Activated T-cell treated with anti-CD3 and anti-CD28 coated beads, Interleukin-2, amount 50 U/mL, for 24 hours (primary cell): ENCODE results near the gene NFRKB.

Experiments
- DNase-seq: peaks from one replicate; pipeline ENCODE4 v3.0.0-alpha.2; 2020
- H3K27ac Mint-ChIP-seq: 2 replicates; pipeline ENCODE4 v1.8.0; 2020; ENCODE audit warnings: mild to moderate bottlenecking, mixed read lengths
- H3K27me3 Mint-ChIP-seq: 2 replicates; pipeline ENCODE4 v1.8.0; 2020; ENCODE audit warnings: mixed read lengths
- H3K36me3 Mint-ChIP-seq: 2 replicates; pipeline ENCODE4 v1.8.0; 2020; ENCODE audit warnings: low read depth, mixed read lengths
- H3K4me1 Mint-ChIP-seq: 2 replicates; pipeline ENCODE4 v1.8.0; 2020; ENCODE audit warnings: low read depth, mixed read lengths
- H3K4me3 Mint-ChIP-seq: 2 replicates; pipeline ENCODE4 v1.8.0; 2020; ENCODE audit warnings: mild to moderate bottlenecking, moderate library complexity, mixed read lengths
- H3K9me3 Mint-ChIP-seq: 2 replicates; pipeline ENCODE4 v1.8.0; 2020; ENCODE audit warnings: mixed read lengths

NFRKB gene

GRCh38 chr11:129895126-129896041, at the start of gene NFRKB:
TSS of gene NFRKB (minus strand) at chr11:129895578. CDS start at chr11:129892849, 2,729 bp downstream.
- Mint-ChIP-seq H3K36me3 (peaks cover 53% of the 10 kb centered on the region), H3K9me3 (no peaks in the 10 kb centered on the region), H3K4me1 (peaks cover 50% of the 10 kb centered on the region), H3K4me3 (peak within 1 kb of the TSS; percentile 91), H3K27ac (peak within 1 kb of the TSS; percentile 92), H3K27me3 (no peaks in the 10 kb centered on the region)
- peak; percentile 95 for DNase-seq

- Mint-ChIP-seq H3K36me3 (peaks cover 58% of the 10 kb centered on the region), H3K4me3 (no peak overlapping the region), H3K4me1 (no peaks in the 10 kb centered on the region)
These were observed 49.3 kb upstream of the NFRKB start for GRCh38 chr11:129944696-129945095.

GRCh38 chr11:129943036-129943435, 47.7 kb upstream of the NFRKB start:
- Mint-ChIP-seq H3K27me3 (no peaks in the 10 kb centered on the region), H3K36me3 (peaks cover 61% of the 10 kb centered on the region), H3K4me3 (no peak overlapping the region)

More at GRCh38 chr11:129944696-129945095, 49.3 kb upstream of the NFRKB start:
- no peak overlapping the region for H3K27ac Mint-ChIP-seq
- DNase-seq: no peak
- no peaks in the 10 kb centered on the region for H3K27me3 Mint-ChIP-seq
- no peaks in the 10 kb centered on the region for H3K9me3 Mint-ChIP-seq

GRCh38 chr11:129939510-129939909, 44.1 kb upstream of the NFRKB start:
- H3K9me3 Mint-ChIP-seq: no peaks in the 10 kb centered on the region
- H3K27me3 Mint-ChIP-seq: no peaks in the 10 kb centered on the region
- H3K4me1 Mint-ChIP-seq: no peaks in the 10 kb centered on the region
- DNase-seq: no peak
- H3K27ac Mint-ChIP-seq: no peak overlapping the region
- H3K4me3 Mint-ChIP-seq: no peak overlapping the region
- peaks cover 36% of the 10 kb centered on the region for H3K36me3 Mint-ChIP-seq

More at GRCh38 chr11:129943036-129943435, 47.7 kb upstream of the NFRKB start:
- no peaks in the 10 kb centered on the region for H3K9me3 Mint-ChIP-seq
- H3K4me1 Mint-ChIP-seq: no peaks in the 10 kb centered on the region
- H3K27ac Mint-ChIP-seq: no peak overlapping the region
- DNase-seq: no peak

- Mint-ChIP-seq H3K27ac (no peak overlapping the region), H3K4me1 (no peaks in the 10 kb centered on the region), H3K27me3 (no peaks in the 10 kb centered on the region), H3K4me3 (no peak overlapping the region), H3K36me3 (peaks cover 42% of the 10 kb centered on the region), H3K9me3 (no peaks in the 10 kb centered on the region)
- DNase-seq: no peak
These were observed 43.4 kb upstream of the NFRKB start for GRCh38 chr11:129938764-129939163.

GRCh38 chr11:129937592-129938238, 42.3 kb upstream of the NFRKB start:
- Mint-ChIP-seq H3K36me3 (peaks cover 43% of the 10 kb centered on the region), H3K4me1 (no peaks in the 10 kb centered on the region), H3K4me3 (no peak overlapping the region), H3K27ac (no peak overlapping the region), H3K27me3 (no peaks in the 10 kb centered on the region), H3K9me3 (no peaks in the 10 kb centered on the region)
- no peak for DNase-seq

GRCh38 chr11:129935723-129936122, 40.3 kb upstream of the NFRKB start:
- Mint-ChIP-seq H3K27me3 (no peaks in the 10 kb centered on the region), H3K36me3 (peaks cover 41% of the 10 kb centered on the region), H3K4me3 (no peak overlapping the region), H3K9me3 (no peaks in the 10 kb centered on the region), H3K4me1 (no peaks in the 10 kb centered on the region), H3K27ac (no peak overlapping the region)
- no peak for DNase-seq

- Mint-ChIP-seq H3K27me3 (no peaks in the 10 kb centered on the region), H3K27ac (no peak overlapping the region), H3K36me3 (peaks cover 50% of the 10 kb centered on the region), H3K9me3 (no peaks in the 10 kb centered on the region), H3K4me3 (no peak overlapping the region), H3K4me1 (no peaks in the 10 kb centered on the region)
- DNase-seq: no peak
These were observed 38.5 kb upstream of the NFRKB start for GRCh38 chr11:129933891-129934290.

- no peaks in the 10 kb centered on the region for H3K27me3 Mint-ChIP-seq
- H3K9me3 Mint-ChIP-seq: no peaks in the 10 kb centered on the region
- no peaks in the 10 kb centered on the region for H3K4me1 Mint-ChIP-seq
- peaks cover 53% of the 10 kb centered on the region for H3K36me3 Mint-ChIP-seq
- no peak overlapping the region for H3K27ac Mint-ChIP-seq
- no peak overlapping the region for H3K4me3 Mint-ChIP-seq
- DNase-seq: no peak
These were observed 37.9 kb upstream of the NFRKB start for GRCh38 chr11:129933262-129933661.

- H3K27me3 Mint-ChIP-seq: no peaks in the 10 kb centered on the region
- peaks cover 58% of the 10 kb centered on the region for H3K36me3 Mint-ChIP-seq
- no peak overlapping the region for H3K4me3 Mint-ChIP-seq
- H3K27ac Mint-ChIP-seq: no peak overlapping the region
- no peak for DNase-seq
- no peaks in the 10 kb centered on the region for H3K4me1 Mint-ChIP-seq
- no peaks in the 10 kb centered on the region for H3K9me3 Mint-ChIP-seq
These were observed 37.1 kb upstream of the NFRKB start for GRCh38 chr11:129932381-129933067.

GRCh38 chr11:129930743-129931142, 35.4 kb upstream of the NFRKB start:
- Mint-ChIP-seq H3K4me3 (no peak overlapping the region), H3K9me3 (no peaks in the 10 kb centered on the region), H3K27me3 (no peaks in the 10 kb centered on the region)

GRCh38 chr11:129930296-129930695, 34.9 kb upstream of the NFRKB start:
- no peak overlapping the region for H3K4me3 Mint-ChIP-seq
- no peak overlapping the region for H3K27ac Mint-ChIP-seq
- no peaks in the 10 kb centered on the region for H3K9me3 Mint-ChIP-seq
- H3K36me3 Mint-ChIP-seq: peaks cover 62% of the 10 kb centered on the region
- DNase-seq: no peak
- no peaks in the 10 kb centered on the region for H3K4me1 Mint-ChIP-seq
- no peaks in the 10 kb centered on the region for H3K27me3 Mint-ChIP-seq

More at GRCh38 chr11:129930743-129931142, 35.4 kb upstream of the NFRKB start:
- no peak for DNase-seq
- H3K4me1 Mint-ChIP-seq: no peaks in the 10 kb centered on the region
- H3K27ac Mint-ChIP-seq: no peak overlapping the region
- peaks cover 59% of the 10 kb centered on the region for H3K36me3 Mint-ChIP-seq

GRCh38 chr11:129929721-129930120, 34.3 kb upstream of the NFRKB start:
- Mint-ChIP-seq H3K9me3 (no peaks in the 10 kb centered on the region), H3K4me3 (no peak overlapping the region), H3K27me3 (no peaks in the 10 kb centered on the region), H3K36me3 (peaks cover 66% of the 10 kb centered on the region), H3K27ac (no peak overlapping the region), H3K4me1 (no peaks in the 10 kb centered on the region)
- DNase-seq: no peak

- no peak for DNase-seq
- Mint-ChIP-seq H3K4me1 (no peaks in the 10 kb centered on the region), H3K27me3 (no peaks in the 10 kb centered on the region), H3K4me3 (no peak overlapping the region), H3K27ac (no peak overlapping the region), H3K36me3 (peaks cover 65% of the 10 kb centered on the region), H3K9me3 (no peaks in the 10 kb centered on the region)
These were observed 33.7 kb upstream of the NFRKB start for GRCh38 chr11:129928923-129929692.
